ENCODE measurements around the gene PKN2. TPM values are rescaled to one million over a fixed set of nuclear protein-coding genes. Genes with fewer than 3 reads are reported as not detected.

The PKN2 gene
- total RNA-seq, 1 experiment from 2014 or later = 32.5 TPM

DNA sequence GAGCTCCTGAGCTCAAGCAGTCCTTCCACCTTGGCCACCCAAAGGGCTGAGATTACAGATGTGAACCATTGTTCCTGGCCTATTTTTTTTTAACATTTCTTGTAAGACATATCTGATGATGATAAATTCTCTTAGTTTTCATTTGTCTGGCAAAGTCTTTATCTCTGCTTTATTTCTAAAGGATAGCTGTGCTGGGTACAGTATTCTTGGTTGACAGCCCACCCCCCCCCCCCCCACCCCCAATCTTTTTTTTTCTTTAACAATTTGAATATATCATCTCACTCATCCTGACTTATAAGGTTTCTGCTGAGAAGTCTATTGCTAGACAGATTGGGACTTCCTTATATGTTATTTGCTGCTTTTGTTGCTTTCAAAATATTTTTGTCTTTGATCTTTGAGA, 51.3 kb downstream of the PKN2 start:
- Histone ChIP-seq H3K27me3 (ENCODE audit: insufficient read depth, low read length) (no peaks in the 10 kb centered on the region), H3T11ph (ENCODE audit: low read length) (no peak overlapping the region), H2BK120ac (ENCODE audit: low read depth, low read length, poor library complexity, severe bottlenecking) (no peak overlapping the region), H3K23ac (ENCODE audit: insufficient read length, low read depth, low read length) (no peak overlapping the region), H2AK5ac (ENCODE audit: insufficient read length, low read length) (no peak overlapping the region), H2AFZ (ENCODE audit: low read length) (no peak overlapping the region), H2BK5ac (ENCODE audit: insufficient read length, low read length) (no peak overlapping the region), H3K9ac (ENCODE audit: extremely low read depth, insufficient read length, low read length) (no peak overlapping the region), H3K4me1 (ENCODE audit: insufficient read depth, low read length) (peaks cover 8% of the 10 kb centered on the region; the same call in 1 of the 2 replicates), H4K91ac (ENCODE audit: insufficient read length, low read depth, low read length) (no peak overlapping the region), H3K79me1 (ENCODE audit: insufficient read depth, low read depth, low read length, poor library complexity, severe bottlenecking) (no peaks in the 10 kb centered on the region), H3K79me2 (ENCODE audit: insufficient read depth, low read length) (peaks cover 2% of the 10 kb centered on the region; the same call in 1 of the 2 replicates), H2BK20ac (ENCODE audit: low read depth, low read length, poor library complexity, severe bottlenecking) (no peak overlapping the region), H4K8ac (replicated peaks; ENCODE audit: insufficient read length, low read depth, low read length) (no peak overlapping the region), H2BK15ac (ENCODE audit: low read depth, low read length) (no peak overlapping the region), H3K14ac (ENCODE audit: insufficient read depth, low read length) (no peak overlapping the region), H3K9me3 (ENCODE audit: control insufficient read depth, low read depth, low read length) (no peaks in the 10 kb centered on the region), H3K18ac (ENCODE audit: insufficient read length, low read depth, low read length) (no peak overlapping the region), H4K5ac (ENCODE audit: insufficient read length, low read depth, low read length) (no peak overlapping the region), H3K4ac (ENCODE audit: low read depth, low read length) (no peak overlapping the region), H3K27ac (ENCODE audit: insufficient read length, low read depth, low read length) (no peak overlapping the region), H4K20me1 (ENCODE audit: control insufficient read depth, insufficient read depth, insufficient read length) (no peaks in the 10 kb centered on the region), H3K56ac (ENCODE audit: insufficient read length, low read depth, low read length) (no peak overlapping the region), H3K23me2 (ENCODE audit: insufficient read length, low read depth, low read length, poor library complexity, severe bottlenecking) (no peaks in the 10 kb centered on the region), H2BK12ac (ENCODE audit: insufficient read length, low read depth, low read length) (no peak overlapping the region), H3K4me2 (ENCODE audit: insufficient read depth, insufficient read length, low read length) (no peak overlapping the region)
- no peaks in the 10 kb centered on the region for H3K27me3 Mint-ChIP-seq (ENCODE audit: low read depth)
- H3K4me3 Mint-ChIP-seq = no peak overlapping the region
- H3K4me1 Mint-ChIP-seq = peaks cover 10 to 28% of the 10 kb centered on the region in 2 experiments
- TF ChIP-seq, protein P1, sequence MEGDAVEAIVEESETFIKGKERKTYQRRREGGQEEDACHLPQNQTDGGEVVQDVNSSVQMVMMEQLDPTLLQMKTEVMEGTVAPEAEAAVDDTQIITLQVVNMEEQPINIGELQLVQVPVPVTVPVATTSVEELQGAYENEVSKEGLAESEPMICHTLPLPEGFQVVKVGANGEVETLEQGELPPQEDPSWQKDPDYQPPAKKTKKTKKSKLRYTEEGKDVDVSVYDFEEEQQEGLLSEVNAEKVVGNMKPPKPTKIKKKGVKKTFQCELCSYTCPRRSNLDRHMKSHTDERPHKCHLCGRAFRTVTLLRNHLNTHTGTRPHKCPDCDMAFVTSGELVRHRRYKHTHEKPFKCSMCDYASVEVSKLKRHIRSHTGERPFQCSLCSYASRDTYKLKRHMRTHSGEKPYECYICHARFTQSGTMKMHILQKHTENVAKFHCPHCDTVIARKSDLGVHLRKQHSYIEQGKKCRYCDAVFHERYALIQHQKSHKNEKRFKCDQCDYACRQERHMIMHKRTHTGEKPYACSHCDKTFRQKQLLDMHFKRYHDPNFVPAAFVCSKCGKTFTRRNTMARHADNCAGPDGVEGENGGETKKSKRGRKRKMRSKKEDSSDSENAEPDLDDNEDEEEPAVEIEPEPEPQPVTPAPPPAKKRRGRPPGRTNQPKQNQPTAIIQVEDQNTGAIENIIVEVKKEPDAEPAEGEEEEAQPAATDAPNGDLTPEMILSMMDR (conservative IDR thresholded peaks at IDR 0.05) = no peak
- peaks cover 11 to 20% (median 15%) of the 10 kb centered on the region in 3 experiments for H3K36me3 Mint-ChIP-seq (ENCODE audit: insufficient read depth in 1 of 3, low read depth in 3 of 3)
- H3K27ac Mint-ChIP-seq = no peak overlapping the region; a peak in 1 of 7 replicates
- H3K9me3 Mint-ChIP-seq = peaks cover 11 to 19% of the 10 kb centered on the region in 2 experiments
- no peak for DNase-seq
